ENCODE data around the gene UGT1A7.

DNA sequence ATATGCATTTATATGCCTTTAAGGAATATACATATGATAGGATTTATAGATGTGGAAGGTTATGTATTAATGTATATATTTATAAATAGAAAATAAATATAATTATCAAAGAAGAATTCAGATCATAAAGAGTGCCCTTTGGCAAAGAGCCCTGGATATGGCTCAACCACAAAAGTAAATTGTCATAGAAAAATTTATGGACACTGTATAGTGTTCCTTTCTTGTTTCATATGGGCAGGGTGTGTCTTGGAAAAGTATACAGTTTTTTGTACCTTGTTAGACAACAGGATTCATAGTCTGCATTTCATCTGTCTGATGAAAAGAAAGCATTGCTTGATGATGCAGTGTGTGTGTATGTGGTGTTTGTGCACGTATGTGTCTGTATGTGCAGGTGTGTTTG, 2.9 kb downstream of the UGT1A7 start:
- TF ChIP-seq EZH2phosphoT487 (IDR thresholded peaks at IDR 0.05; ENCODE audit: borderline replicate concordance, low read length), result no peak
- TF ChIP-seq, protein P1, sequence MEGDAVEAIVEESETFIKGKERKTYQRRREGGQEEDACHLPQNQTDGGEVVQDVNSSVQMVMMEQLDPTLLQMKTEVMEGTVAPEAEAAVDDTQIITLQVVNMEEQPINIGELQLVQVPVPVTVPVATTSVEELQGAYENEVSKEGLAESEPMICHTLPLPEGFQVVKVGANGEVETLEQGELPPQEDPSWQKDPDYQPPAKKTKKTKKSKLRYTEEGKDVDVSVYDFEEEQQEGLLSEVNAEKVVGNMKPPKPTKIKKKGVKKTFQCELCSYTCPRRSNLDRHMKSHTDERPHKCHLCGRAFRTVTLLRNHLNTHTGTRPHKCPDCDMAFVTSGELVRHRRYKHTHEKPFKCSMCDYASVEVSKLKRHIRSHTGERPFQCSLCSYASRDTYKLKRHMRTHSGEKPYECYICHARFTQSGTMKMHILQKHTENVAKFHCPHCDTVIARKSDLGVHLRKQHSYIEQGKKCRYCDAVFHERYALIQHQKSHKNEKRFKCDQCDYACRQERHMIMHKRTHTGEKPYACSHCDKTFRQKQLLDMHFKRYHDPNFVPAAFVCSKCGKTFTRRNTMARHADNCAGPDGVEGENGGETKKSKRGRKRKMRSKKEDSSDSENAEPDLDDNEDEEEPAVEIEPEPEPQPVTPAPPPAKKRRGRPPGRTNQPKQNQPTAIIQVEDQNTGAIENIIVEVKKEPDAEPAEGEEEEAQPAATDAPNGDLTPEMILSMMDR (IDR thresholded peaks at IDR 0.05; ENCODE audit: low read depth, low read length, poor library complexity, severe bottlenecking), result no peak

All from DOHH2 (cell line).